ENCODE measurements around the gene CDC14C.
"Not testable (repeated sequence)": the region's sequence is repeated elsewhere in the genome, so short reads cannot be mapped to it uniquely, and the experiment has no call there.

Gene CDC14C

DNA sequence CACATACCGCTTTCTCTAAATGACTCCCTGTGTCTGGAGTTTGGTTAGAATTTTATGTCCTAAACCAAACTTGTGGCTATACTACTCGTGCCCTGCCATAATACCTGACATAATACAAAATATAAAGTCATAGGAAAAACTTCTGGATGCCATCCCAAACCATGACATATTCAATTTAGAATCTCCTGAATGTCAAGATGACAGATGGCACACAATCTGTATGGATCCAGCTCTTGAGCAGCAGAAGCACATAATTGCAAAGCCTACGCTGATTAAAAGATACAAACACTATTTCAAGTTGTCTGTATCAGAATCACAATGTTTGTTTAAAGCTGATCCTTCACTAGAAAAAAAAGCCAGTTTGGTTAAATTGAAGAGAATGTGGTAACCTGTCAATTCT is 22.4 kb upstream of the CDC14C start:
- H3K4me3 ChIP-seq: no peak overlapping the region
- TF ChIP-seq, protein P1, sequence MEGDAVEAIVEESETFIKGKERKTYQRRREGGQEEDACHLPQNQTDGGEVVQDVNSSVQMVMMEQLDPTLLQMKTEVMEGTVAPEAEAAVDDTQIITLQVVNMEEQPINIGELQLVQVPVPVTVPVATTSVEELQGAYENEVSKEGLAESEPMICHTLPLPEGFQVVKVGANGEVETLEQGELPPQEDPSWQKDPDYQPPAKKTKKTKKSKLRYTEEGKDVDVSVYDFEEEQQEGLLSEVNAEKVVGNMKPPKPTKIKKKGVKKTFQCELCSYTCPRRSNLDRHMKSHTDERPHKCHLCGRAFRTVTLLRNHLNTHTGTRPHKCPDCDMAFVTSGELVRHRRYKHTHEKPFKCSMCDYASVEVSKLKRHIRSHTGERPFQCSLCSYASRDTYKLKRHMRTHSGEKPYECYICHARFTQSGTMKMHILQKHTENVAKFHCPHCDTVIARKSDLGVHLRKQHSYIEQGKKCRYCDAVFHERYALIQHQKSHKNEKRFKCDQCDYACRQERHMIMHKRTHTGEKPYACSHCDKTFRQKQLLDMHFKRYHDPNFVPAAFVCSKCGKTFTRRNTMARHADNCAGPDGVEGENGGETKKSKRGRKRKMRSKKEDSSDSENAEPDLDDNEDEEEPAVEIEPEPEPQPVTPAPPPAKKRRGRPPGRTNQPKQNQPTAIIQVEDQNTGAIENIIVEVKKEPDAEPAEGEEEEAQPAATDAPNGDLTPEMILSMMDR (IDR thresholded peaks at IDR 0.05): no peak
- no peak overlapping the region for H3K27ac ChIP-seq
- DNase-seq (ENCODE audit: low spot score): no peak

DNA sequence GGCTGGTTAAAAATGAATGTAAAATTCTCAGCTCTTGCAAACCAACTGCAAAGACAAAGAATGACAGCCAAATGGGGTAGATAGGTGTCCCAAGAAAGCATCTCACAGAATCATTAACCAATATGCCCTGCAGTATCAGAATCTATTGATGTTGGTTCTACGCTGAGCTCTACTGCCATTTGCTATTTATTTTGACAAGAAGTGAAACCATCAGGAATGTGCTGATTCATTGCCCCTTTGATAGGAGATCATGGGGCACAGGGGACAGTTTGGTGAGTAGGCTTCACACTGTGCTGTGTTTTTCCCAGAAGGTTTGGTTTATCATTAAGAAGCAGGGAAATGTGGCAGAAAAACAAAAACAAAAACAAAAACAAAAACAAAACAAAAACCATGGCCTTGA is 19.4 kb upstream of the CDC14C start:
- H3K27ac ChIP-seq: no peak overlapping the region
- H3K4me3 ChIP-seq: no peak overlapping the region
- TF ChIP-seq, protein P1 (IDR thresholded peaks at IDR 0.05): no peak
- no peak for DNase-seq (ENCODE audit: low spot score)

DNA sequence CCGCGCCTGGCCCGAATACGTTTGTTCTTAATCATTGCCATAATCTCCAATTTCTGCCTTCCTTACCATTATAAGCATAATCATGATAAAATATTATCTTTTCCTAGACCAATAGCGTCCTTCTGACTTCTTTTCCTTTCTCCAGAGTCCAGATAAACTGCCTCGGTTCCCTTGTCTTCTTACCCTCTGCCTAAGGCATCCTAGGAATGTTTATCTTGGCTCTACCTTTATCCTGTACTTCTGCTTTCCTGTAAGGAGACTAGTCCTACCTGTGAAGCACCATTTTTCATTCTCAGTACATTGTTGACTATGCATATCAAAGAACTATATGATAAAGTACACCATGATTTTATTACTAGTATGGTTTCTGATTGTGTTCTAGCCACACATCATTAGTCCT is 18.7 kb upstream of the CDC14C start:
- not testable (repeated sequence) for H3K4me3 ChIP-seq; DNase-seq (ENCODE audit: low spot score); H3K27ac ChIP-seq

DNA sequence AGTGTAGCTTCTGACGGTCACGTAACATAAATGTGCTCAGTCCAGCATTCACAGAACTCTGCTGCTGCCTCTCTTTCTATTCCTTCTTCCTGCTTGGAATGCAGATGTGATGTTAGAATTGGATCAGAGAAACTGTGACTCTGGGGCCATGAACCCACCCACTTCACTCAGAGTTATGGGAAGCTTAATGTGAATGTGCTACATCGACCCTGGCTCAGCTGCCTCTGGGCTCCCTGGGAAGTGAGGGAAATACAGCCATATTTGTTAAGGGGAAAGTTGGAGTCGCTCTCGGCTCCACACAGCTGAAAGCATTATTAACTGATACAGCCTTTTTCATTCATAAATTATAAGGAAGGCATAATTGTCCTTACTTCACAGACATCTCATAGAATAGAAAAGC is 14.5 kb upstream of the CDC14C start:
- not testable (repeated sequence) for DNase-seq (ENCODE audit: low spot score); H3K4me3 ChIP-seq; H3K27ac ChIP-seq

GRCh38 chr7:48931481-48931880 is 7.1 kb downstream of the CDC14C start:
- H3K27ac ChIP-seq: no peak overlapping the region
- no peak for DNase-seq (ENCODE audit: low spot score)
- TF ChIP-seq, protein P1 (IDR thresholded peaks at IDR 0.05): no peak
- H3K4me3 ChIP-seq: no peak overlapping the region

DNA sequence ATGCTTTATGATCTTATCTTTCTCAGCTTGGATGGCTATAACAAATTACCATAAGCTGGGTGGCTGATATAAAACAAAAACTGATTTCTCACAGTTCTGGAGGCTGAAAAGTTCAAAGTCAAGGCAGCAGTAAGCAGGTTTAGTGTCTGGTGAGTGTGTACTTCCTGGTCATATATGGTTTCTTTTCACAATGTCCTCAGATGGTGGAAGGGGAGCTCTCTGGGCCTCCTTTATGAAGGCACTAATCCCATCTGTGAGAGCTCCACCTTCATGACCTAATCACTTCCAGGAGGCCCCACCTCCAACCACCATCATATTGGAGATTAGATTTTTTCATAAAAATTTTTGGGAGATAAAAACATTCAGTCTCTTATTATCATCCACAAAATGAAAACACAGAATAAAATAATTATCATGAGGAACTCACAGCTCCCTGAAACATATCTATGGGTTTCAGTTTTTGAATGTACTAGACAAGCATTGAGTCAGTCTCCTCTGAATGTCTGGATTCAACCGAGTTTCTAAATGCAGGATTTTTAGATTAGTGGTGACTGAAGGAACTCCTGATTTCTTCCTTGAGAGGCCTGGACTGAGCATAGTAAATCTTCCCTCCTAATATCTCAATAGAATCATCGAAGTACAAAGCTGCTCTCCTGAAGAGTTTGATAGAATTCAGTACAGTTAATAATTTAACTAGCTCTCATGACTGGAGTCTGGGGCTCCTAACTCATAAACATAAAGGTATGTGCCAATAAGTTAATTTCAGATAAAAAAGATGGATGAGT is 8.0 kb downstream of the CDC14C start:
- Histone ChIP-seq H3K27ac (no peak overlapping the region), H3K4me3 (no peak overlapping the region)
- no peak for DNase-seq (ENCODE audit: low spot score)
- TF ChIP-seq, protein P1 (IDR thresholded peaks at IDR 0.05): no peak

DNA sequence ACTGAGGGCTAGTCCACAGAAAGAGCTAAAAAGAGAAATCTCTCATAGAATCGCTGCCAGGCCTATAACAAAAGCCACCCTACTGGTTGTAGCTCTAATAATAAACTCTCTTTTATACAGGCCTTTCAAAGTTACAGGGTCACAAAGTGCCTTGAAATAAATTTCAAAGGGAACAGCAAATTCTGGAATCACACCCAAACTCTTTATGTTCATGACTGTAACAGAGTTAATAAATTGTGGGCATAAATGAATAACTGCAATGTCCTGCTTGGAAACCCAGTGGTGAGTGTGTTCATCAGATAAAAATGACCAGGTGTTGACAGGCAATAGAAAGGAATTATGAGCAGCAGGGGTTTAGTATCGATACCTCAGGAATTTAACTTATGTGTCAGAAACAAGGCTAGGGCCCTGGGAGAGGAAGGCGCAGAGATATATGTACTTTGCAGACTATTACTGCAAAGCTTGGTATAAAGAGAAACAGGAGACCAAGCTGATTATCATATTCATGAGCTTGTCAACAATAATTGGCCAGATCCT is 9.3 kb downstream of the CDC14C start:
- Histone ChIP-seq H3K27ac (no peak overlapping the region), H3K4me3 (no peak overlapping the region)
- DNase-seq (ENCODE audit: low spot score): no peak
- TF ChIP-seq, protein P1 (IDR thresholded peaks at IDR 0.05): no peak

- DNase-seq (ENCODE audit: low spot score): no peak
- TF ChIP-seq, protein P1 (IDR thresholded peaks at IDR 0.05): no peak
- Histone ChIP-seq H3K4me3 (no peak overlapping the region), H3K27ac (no peak overlapping the region)
Observed at GRCh38 chr7:48938539-48939295, 14.4 kb downstream of the CDC14C start.
